SHP77 (cell line): Measurements from ENCODE around the gene TMTC2.
"Not testable (repeated sequence)": the region's sequence is repeated elsewhere in the genome, so short reads cannot be mapped to it uniquely, and the experiment has no call there.

Experiments
- DNase-seq, 2 experiments: peaks; one replicate each; lab custom pipeline; 2025; lab: John Stamatoyannopoulos, UW

The TMTC2 gene

GRCh38 chr12:82728710-82729109, 42.0 kb downstream of the TMTC2 start:
- DNase-seq: no peak

- DNase-seq: no peak
Measured at GRCh38 chr12:82730953-82731459, 44.3 kb downstream of the TMTC2 start.

GRCh38 chr12:82740129-82741000, 53.7 kb downstream of the TMTC2 start:
- no peak for DNase-seq

GRCh38 chr12:82745063-82745674, 58.5 kb downstream of the TMTC2 start:
- no peak for DNase-seq

GRCh38 chr12:82745807-82746206, 59.1 kb downstream of the TMTC2 start:
- no peak for DNase-seq

- DNase-seq: no peak
Measured at GRCh38 chr12:82746668-82747067, 60.0 kb downstream of the TMTC2 start.

- DNase-seq: no peak
Measured at GRCh38 chr12:82749015-82749414, 62.3 kb downstream of the TMTC2 start.

- no peak for DNase-seq
Measured at GRCh38 chr12:82754856-82755255, 68.2 kb downstream of the TMTC2 start.

GRCh38 chr12:82756303-82756702, 69.6 kb downstream of the TMTC2 start:
- DNase-seq: no peak

GRCh38 chr12:82757059-82757458, 70.4 kb downstream of the TMTC2 start:
- no peak for DNase-seq

- no peak for DNase-seq
Measured at GRCh38 chr12:82757656-82758055, 71.0 kb downstream of the TMTC2 start.

- DNase-seq: no peak
Measured at GRCh38 chr12:82758749-82759330, 72.1 kb downstream of the TMTC2 start.

- no peak for DNase-seq
Measured at GRCh38 chr12:82760423-82760822, 73.7 kb downstream of the TMTC2 start.

GRCh38 chr12:82765206-82765605, 78.5 kb downstream of the TMTC2 start:
- DNase-seq: not testable (repeated sequence)

- no peak for DNase-seq
Measured at GRCh38 chr12:82765971-82766705, 79.4 kb downstream of the TMTC2 start.

- DNase-seq: no peak
Measured at GRCh38 chr12:82774666-82775065, 88.0 kb downstream of the TMTC2 start.

GRCh38 chr12:82780517-82780916, 93.8 kb downstream of the TMTC2 start:
- DNase-seq: no peak

- no peak for DNase-seq
Measured at GRCh38 chr12:82781309-82781997, 94.7 kb downstream of the TMTC2 start.

- no peak for DNase-seq
Measured at GRCh38 chr12:82783435-82783834, 96.7 kb downstream of the TMTC2 start.

- DNase-seq: no peak
Measured at GRCh38 chr12:82787016-82787415, 100.3 kb downstream of the TMTC2 start.

- no peak for DNase-seq
Measured at GRCh38 chr12:82788594-82788993, 101.9 kb downstream of the TMTC2 start.

- no peak for DNase-seq
Measured at GRCh38 chr12:82789674-82790073, 103.0 kb downstream of the TMTC2 start.
